GM21528 (cell line): ENCODE measurements around the gene EIF2S3.

Experiments used
- ATAC-seq: cut with Tn5 transposase; IDR thresholded peaks from one replicate; pipeline ENCODE4 v1.9.1; 2021; ENCODE audit warnings: mild to moderate bottlenecking, moderate library complexity; ENCODE audit not compliant: unreplicated experiment, low FRiP score

Gene EIF2S3

GRCh38 chrX:24054182-24055042 lies at the start of gene EIF2S3:
Gene EIF2S3 (plus strand): TSS chrX:24054956. CDS start chrX:24054969, 13 bp downstream.
- ATAC-seq, result peak; percentile 95

GRCh38 chrX:24005028-24005427 lies 49.7 kb upstream of the EIF2S3 start:
- peak; percentile 63 for ATAC-seq

- ATAC-seq, result no peak
Measured at GRCh38 chrX:24005867-24006266, 48.9 kb upstream of the EIF2S3 start.

DNA sequence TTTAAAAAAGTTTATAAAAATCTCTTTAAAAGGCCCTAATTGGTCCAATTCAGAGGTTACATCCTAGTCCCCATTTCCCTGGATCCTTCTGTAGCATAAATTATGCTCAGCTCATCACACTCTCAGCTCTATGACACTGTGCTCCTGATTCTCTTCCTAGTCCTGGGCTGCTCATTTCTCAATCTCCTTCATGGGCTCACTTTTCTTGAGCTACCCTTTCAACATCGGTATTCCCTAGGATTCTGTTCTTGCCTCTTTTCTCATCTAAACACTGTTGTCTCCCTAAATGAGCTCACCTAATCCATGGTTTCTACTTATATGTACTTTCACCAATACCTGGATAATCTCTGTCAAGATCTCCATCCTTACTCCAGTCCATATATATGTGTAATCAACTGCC lies 42.5 kb upstream of the EIF2S3 start:
- ATAC-seq, result no peak

- peak; percentile 68 for ATAC-seq
Measured at GRCh38 chrX:24014388-24015018, 40.3 kb upstream of the EIF2S3 start.

DNA sequence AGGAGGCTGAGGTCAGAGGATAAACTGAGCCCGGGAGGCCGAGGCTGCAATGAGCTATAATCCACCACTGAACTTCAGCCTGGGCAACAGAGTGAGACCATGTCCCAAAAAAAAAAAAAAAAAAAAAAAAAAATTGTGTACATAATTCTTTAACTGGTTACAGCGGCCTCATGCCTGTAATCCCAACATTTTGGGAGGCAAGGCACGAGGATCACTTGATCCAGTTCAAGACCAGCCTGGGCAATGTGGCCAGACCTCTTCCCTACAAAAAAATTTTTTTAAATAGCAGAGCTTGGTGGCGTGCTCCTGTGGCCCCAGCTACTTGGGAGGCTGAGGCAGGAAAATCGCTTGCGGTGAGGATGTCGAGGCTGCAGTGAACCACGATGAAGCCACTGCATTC lies 37.1 kb upstream of the EIF2S3 start:
- no peak for ATAC-seq

DNA sequence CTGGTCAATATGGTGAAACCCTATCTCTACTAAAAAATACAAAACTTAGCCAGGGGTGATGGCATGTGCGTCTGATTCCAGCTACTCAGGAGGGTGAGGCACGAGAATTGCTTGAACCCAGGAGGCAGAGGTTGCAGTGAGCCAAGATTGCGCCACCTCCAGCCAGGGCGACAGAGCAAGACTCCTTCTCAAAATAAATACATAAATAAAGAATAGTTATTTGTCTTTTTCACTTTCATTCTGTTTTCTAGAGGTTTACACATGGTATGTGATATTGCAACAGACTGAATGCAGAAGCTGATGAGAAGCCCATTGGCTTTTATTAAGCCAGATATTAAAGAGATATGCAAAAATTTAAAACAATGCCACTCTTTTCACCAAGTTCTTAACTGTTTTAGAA lies 35.9 kb upstream of the EIF2S3 start:
- no peak for ATAC-seq

GRCh38 chrX:24019448-24019847 lies 35.3 kb upstream of the EIF2S3 start:
- ATAC-seq, result no peak

GRCh38 chrX:24020306-24020876 lies 34.4 kb upstream of the EIF2S3 start:
- no peak for ATAC-seq

DNA sequence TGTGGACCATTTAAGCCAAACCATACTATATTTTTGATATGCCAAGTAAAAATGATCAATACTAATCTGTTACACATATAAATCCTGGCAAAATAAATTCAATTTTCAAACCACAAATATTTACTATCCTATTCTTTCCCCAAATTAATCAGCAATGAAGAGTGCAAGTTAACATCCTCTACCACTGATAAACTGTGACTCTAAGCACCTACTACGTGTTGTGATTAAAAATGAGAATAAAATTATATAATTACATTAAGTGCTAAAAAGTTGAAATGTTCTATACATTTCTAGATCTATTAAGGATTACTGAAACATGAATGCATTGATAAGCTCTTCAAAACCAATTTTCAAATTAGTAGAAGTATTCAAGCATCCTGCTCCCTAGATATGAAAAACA lies 31.2 kb upstream of the EIF2S3 start:
- ATAC-seq, result no peak

DNA sequence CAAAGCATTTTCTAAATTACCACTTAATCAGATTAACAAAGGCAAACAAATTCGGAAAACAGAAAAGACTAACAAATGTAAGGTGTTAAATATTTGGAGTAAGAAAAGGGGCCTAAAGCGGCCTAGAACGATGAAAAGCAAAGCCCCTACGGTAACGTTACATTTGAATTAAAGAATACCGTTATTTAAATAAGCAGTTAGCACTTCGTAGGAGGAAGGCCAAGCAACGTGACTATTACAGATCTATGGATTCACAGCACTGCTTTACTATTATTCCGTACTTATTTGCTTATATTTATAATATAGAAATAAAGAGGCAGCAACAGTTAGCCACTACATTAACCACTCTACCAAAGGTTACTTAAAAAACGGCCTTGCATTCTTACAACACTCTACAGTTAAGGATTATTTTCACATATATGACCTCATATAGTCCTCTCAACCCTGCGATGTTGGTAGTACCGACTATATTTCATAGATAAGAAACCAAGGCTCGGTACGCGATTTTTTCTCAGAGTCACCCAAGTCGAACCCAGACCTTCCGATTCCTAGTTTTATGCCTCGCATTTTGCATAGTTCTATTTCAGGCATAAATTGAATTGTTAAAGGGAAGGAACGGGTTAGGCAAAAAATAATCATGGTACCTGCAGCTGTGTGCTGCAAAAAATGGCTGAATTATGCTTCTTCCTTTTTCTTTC lies 30.6 kb upstream of the EIF2S3 start:
- ATAC-seq, result no peak

GRCh38 chrX:24024819-24025740 lies 29.7 kb upstream of the EIF2S3 start:
- ATAC-seq, result peak; percentile 82

DNA sequence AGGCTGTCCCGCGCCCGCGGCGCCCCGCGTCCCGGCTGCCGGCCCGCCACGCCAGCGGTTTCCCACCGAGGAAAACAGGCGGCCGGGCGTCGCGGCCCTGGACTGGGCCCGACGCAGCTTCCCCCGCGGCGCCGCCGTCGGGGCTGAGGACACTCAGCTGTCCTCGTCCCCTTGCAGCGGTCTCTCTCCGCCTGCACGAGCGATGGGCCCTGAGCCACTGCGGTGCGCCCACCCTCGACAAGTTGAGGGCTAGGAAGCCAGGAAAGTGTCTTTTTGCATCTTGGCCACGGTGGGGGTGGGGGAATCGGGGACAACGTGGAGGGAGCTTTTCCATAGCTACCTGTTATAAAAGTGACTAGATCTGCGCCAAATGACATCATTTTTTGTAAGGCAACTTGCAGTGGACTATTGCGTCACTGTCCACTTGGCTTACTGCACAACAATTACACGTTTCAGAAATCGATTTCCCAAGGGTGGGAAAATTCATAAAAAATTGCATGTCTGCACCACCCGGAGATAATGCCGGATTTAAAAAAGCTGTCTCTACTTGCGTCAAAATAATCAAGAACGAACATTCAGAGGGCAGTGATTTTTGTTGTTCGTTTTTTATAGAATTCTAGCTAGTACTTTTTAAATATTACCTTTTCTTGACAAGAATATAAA lies 28.9 kb upstream of the EIF2S3 start:
- peak; percentile 17 for ATAC-seq

GRCh38 chrX:24026432-24026831 lies 28.3 kb upstream of the EIF2S3 start:
- ATAC-seq, result no peak

GRCh38 chrX:24027086-24027485 lies 27.7 kb upstream of the EIF2S3 start, which contains the start of gene KLHL15:
Gene KLHL15 (minus strand): TSS chrX:24027186. CDS start chrX:24006693, 20,493 bp downstream.
- ATAC-seq, result no peak

GRCh38 chrX:24027985-24028384 lies 26.8 kb upstream of the EIF2S3 start:
- no peak for ATAC-seq

DNA sequence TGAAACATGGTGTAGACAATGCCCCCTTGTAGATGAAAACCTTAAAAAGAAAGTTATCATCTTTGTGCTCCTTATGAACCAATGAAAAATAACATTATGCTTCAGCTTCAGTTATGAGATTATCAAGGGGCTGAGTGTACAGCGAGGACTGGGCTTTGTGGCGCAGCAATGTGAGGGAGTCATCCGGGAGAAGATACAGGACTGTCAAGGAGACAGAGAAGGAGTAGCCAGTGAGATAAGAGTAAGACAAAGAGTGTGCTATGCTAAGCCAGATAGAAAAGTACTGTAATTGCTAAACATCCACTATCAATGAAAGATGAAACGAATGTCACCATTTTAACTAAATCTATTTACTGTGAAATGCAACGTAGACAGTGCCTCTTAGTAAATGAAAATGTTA lies 24.2 kb upstream of the EIF2S3 start:
- ATAC-seq, result no peak

DNA sequence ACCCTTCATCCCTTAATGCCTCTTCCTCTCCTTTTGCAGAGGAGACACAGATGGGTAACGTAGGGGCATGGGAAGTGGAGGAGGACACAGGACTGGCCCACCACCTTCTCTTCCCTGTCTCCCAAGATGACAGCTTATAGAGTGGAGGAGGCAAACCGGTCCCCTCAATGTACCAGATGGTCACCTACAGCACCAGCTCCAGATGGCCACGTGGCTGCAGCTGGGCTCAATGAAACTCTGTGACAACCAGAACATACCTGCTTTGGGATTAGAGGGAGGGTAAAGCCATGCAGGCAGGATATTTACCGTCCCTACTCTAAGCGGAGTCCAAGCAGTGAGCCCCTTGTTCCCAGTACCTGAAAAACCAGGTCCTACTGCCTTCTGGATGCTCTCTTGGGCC lies 20.3 kb upstream of the EIF2S3 start:
- ATAC-seq, result no peak

- ATAC-seq, result no peak
Measured at GRCh38 chrX:24037729-24038128, 17.0 kb upstream of the EIF2S3 start.
